K562 (cell line): ENCODE results near the gene INPP5K. TPM values are rescaled to one million over a fixed set of nuclear protein-coding genes. Genes with fewer than 3 reads are reported as not detected.

Source experiments
- HDAC1 ChIP-seq, 2 experiments: fragments of 450-650 bp; IDR thresholded peaks; 2 replicates each; pipeline ENCODE4 v1.6.1; 2016 to 2017; ENCODE audit warnings: inconsistent platforms in 1 of 2, mild to moderate bottlenecking in 1 of 2, moderate library complexity in 1 of 2
- MEF2A ChIP-seq: IDR thresholded peaks from 2 replicates; pipeline ENCODE4 v1.6.1; 2011; ENCODE audit warnings: low read depth, mild to moderate bottlenecking, low read length, moderate library complexity; ENCODE audit not compliant: control insufficient read depth
- NFIX ChIP-seq: fragments of 250-450 bp; sonication (Bioruptor Pico); IDR thresholded peaks from 2 replicates; pipeline ENCODE4 v1.4.0; 2020; ENCODE audit warnings: low read depth, mild to moderate bottlenecking, moderate library complexity
- RBFOX2 ChIP-seq: fragments of 200-400 bp; formaldehyde crosslinking; IDR thresholded peaks from 2 replicates; pipeline ENCODE4 v1.6.1; 2017; ENCODE audit warnings: low read depth, mild to moderate bottlenecking, low read length, moderate library complexity
- RNF2 ChIP-seq: sonication (generic); IDR thresholded peaks from 2 replicates; pipeline ENCODE4 v1.6.1; 2016
- TEAD1 ChIP-seq, 2 experiments: fragments of 450-650 bp in 1 of 2; sonication (generic) in 1 of 2; formaldehyde crosslinking; IDR thresholded peaks; 2 replicates each; pipeline versions ENCODE4 v1.4.0 to v1.8.0; 2020 to 2022; ENCODE audit warnings: mild to moderate bottlenecking in 2 of 2, missing genetic modification reagents in 1 of 2
- ZNF696 ChIP-seq: fragments of 250-450 bp; sonication (Bioruptor Pico); conservative IDR thresholded peaks from 2 replicates; pipeline ENCODE4 v1.4.0; 2020; ENCODE audit warnings: mild to moderate bottlenecking, moderate library complexity
- ZNF707 ChIP-seq: fragments of 250-450 bp; sonication (Bioruptor Pico); conservative IDR thresholded peaks from 2 replicates; pipeline ENCODE4 v1.8.0; 2022; ENCODE audit warnings: inconsistent platforms, mild to moderate bottlenecking, moderate library complexity
- polyA plus RNA-seq, 8 experiments: library from polyadenylated mRNA; depleted of rRNA in 4 of 8; stranded (reverse) in 5 of 8; unstranded in 3 of 8; fragments of >200 nt; fragmentation: Nextera tagmentation in 2 of 8; fragmentation: Illumina TruSeq in 1 of 8; extraction: Ambion mirVana in 2 of 8; extraction: Trizol in 1 of 8; gene quantifications; 2 replicates each; pipeline versions ENCODE4 v1.2.1 to v1.2.3, GENCODE V29; 2011 to 2014; ENCODE audit warnings: inconsistent platforms in 1 of 8, missing spikeins in 1 of 8
- total RNA-seq, 7 experiments: library from RNA; depleted of rRNA in 6 of 7; stranded (reverse); fragments of >200 nt in 6 of 7; fragmentation: Illumina TruSeq in 2 of 7; extraction: Trizol in 2 of 7; gene quantifications; 2 replicates each; pipeline versions ENCODE4 v1.2.1 to v1.2.3, GENCODE V29; 2011 to 2021; ENCODE audit warnings: low replicate concordance in 1 of 7
- TF ChIP-seq, protein P1 (sequence below): sonication (generic); formaldehyde crosslinking; IDR thresholded peaks from 2 replicates; pipeline ENCODE4 v1.5.0; 2020; ENCODE audit warnings: missing genetic modification reagents
- TF ChIP-seq, protein P2 (sequence below): fragments of 450-650 bp; IDR thresholded peaks from 2 replicates; pipeline ENCODE4 v1.6.1; 2016; ENCODE audit warnings: missing biosample characterization, missing genetic modification characterization

Gene INPP5K
- total and polyA plus RNA-seq, 9 of the 15 experiments (the other 6 are each of a cell fraction or from before 2014, with no cell fraction given), result 0.63 to 15.1 (median 10.1) TPM

DNA sequence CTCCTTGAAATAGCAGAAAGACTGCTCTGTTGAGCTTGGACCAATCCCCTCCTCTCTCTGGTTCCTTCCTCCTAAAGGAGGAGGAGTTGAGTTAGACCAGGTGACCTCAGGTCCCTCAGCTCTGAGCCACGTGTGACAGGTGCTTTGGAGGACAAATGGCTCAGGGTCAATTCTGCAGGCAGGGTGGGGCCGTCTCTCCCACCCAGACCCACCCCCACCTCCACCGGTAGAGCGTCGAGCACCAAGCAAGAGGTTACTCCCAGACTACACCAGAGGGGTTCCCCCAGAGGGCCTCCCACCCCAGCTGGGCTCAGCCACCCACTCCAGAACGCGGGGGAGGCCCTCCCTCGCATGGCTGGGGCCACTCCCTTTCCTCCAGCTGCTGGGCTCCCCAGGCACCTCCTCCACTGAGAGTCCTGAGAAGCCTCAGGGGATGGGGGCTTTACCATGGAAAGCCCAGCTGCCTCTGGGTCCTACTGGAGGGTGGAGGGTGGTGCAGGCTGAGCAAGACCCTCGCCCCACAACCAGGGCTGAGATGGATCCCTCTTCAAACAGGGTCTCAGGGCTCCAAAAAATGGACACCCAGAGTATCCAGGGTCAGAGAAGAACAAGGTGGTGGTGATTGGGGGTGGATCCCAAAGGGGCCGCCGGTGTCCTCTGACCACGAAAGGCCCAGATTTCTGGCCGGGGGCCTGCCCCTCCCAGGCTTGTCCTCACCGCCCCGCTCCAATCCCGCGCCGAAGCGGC is 31.6 kb downstream of the INPP5K start (continued):
- TF ChIP-seq RBFOX2, result no peak
- TF ChIP-seq, protein P1, sequence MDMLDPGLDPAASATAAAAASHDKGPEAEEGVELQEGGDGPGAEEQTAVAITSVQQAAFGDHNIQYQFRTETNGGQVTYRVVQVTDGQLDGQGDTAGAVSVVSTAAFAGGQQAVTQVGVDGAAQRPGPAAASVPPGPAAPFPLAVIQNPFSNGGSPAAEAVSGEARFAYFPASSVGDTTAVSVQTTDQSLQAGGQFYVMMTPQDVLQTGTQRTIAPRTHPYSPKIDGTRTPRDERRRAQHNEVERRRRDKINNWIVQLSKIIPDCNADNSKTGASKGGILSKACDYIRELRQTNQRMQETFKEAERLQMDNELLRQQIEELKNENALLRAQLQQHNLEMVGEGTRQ (CRISPR knock-in tag), result peak; percentile 29; the same call in 1 of the 2 replicates
- TF ChIP-seq ZNF707 (CRISPR knock-in tag), result no peak
- no peak for TF ChIP-seq ZNF696
- no peak for TF ChIP-seq RNF2
- TF ChIP-seq HDAC1 (IDR thresholded peaks at IDR 0.05), result peak in 1 of 2 experiments; percentile 35; a peak in 1 of 4 replicates
- TF ChIP-seq TEAD1 (CRISPR knock-in tag; IDR thresholded peaks at IDR 0.05), result no peak
- TF ChIP-seq, protein P2, sequence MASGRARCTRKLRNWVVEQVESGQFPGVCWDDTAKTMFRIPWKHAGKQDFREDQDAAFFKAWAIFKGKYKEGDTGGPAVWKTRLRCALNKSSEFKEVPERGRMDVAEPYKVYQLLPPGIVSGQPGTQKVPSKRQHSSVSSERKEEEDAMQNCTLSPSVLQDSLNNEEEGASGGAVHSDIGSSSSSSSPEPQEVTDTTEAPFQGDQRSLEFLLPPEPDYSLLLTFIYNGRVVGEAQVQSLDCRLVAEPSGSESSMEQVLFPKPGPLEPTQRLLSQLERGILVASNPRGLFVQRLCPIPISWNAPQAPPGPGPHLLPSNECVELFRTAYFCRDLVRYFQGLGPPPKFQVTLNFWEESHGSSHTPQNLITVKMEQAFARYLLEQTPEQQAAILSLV (tag), result no peak
- TF ChIP-seq NFIX (CRISPR knock-in tag), result no peak
- TF ChIP-seq MEF2A, result no peak
- TF ChIP-seq, all 486 proteins: peak for 29
